HepG2 (cell line): ENCODE measurements around the gene ZBTB48. TPM values are rescaled to one million over a fixed set of nuclear protein-coding genes. Genes with fewer than 3 reads are reported as not detected.

Source experiments
- ATAC-seq: fragments of 200-7000 bp; cut with Tn5 transposase; 3 replicates; pipeline ENCODE4 v1.9.1; 2020; ENCODE audit warnings: mild to moderate bottlenecking, moderate library complexity
- BruUV-seq: library from RNA; stranded (reverse); fragments of 400-500 nt; replicated peaks from 2 replicates; lab custom pipeline; 2021; lab: Mats Ljungman, UMichigan
- CTCF ChIA-PET: fragments of 300-600 bp; formaldehyde crosslinking; extraction: SDS; loops from one replicate; lab custom pipeline; 2021; ENCODE audit warnings: low total read pairs, inconsistent platforms, low intra/inter-chr PET ratio; lab: Yijun Ruan, JAX
- POLR2A ChIA-PET: fragments of 350-600 bp; sonication (Branson Sonifier 250); formaldehyde crosslinking; loops from one replicate; lab custom pipeline; 2020; ENCODE audit warnings: antibody characterized with exemption, inconsistent platforms; lab: Yijun Ruan, JAX
- DNase-seq: peaks from one replicate; pipeline ENCODE4 v3.0.0-alpha.2; 2015; ENCODE audit warnings: low spot score
- FAIRE-seq: peaks from 3 replicates; lab custom pipeline; 2011; peaks lifted over from hg19 to GRCh38; lab: Jason Lieb, UNC
- H2AFZ ChIP-seq: one replicate; pipeline ENCODE4 v1.6.1; 2011; ENCODE audit warnings: low read length, inconsistent platforms
- H3K27ac ChIP-seq: fragments of 300-600 bp; 3 replicates; pipeline ENCODE4 v1.8.0; 2011; ENCODE audit warnings: mixed run types, mild to moderate bottlenecking, mixed read lengths, low read length, inconsistent platforms; ENCODE audit not compliant: insufficient read depth; ENCODE audit errors: extremely low read length
- H3K27me3 ChIP-seq, 2 experiments: fragments of 200-600 bp in 1 of 2; 2 replicates in 1 of 2; 3 replicates in 1 of 2; pipeline versions ENCODE4 v1.6.0 to v1.8.0; 2011; ENCODE audit warnings: low read length in 2 of 2, mild to moderate bottlenecking in 2 of 2, moderate library complexity in 2 of 2, inconsistent platforms in 1 of 2; ENCODE audit not compliant: insufficient read depth in 2 of 2, control insufficient read depth in 1 of 2
- H3K36me3 ChIP-seq, 2 experiments: fragments of 200-600 bp in 1 of 2; replicated peaks in 1 of 2; 2 replicates in 1 of 2; 3 replicates in 1 of 2; pipeline versions ENCODE4 v1.5.1 to v1.8.0; 2011; ENCODE audit warnings: low read length in 2 of 2, inconsistent platforms in 1 of 2; ENCODE audit not compliant: insufficient read depth in 2 of 2, control insufficient read depth in 1 of 2
- H3K4me1 ChIP-seq: 2 replicates; pipeline ENCODE4 v1.5.1; 2012; ENCODE audit warnings: low read length, inconsistent platforms; ENCODE audit not compliant: insufficient read depth
- H3K4me2 ChIP-seq: 2 replicates; pipeline ENCODE4 v1.6.0; 2011; ENCODE audit warnings: low read depth, low read length, inconsistent platforms
- H3K4me3 ChIP-seq, 3 experiments: fragments of 200-600 bp in 1 of 3; sonication (generic), shearing (Covaris generic) in 1 of 3; replicated peaks in 1 of 3; 2 replicates each; pipeline ENCODE4 v1.5.1; 2011 to 2016; ENCODE audit warnings: low read length in 3 of 3, inconsistent platforms in 2 of 3, low read depth in 2 of 3, mild to moderate bottlenecking in 2 of 3, control low read depth in 1 of 3, mixed read lengths in 1 of 3; ENCODE audit not compliant: insufficient read depth in 1 of 3
- H3K79me2 ChIP-seq: one replicate; pipeline ENCODE4 v1.6.1; 2011; ENCODE audit warnings: low read length, inconsistent platforms; ENCODE audit not compliant: insufficient read depth
- H3K9ac ChIP-seq: 2 replicates; pipeline ENCODE4 v1.6.0; 2011; ENCODE audit warnings: mild to moderate bottlenecking, low read depth, low read length, inconsistent platforms; ENCODE audit not compliant: insufficient read depth
- H3K9me3 ChIP-seq: 2 replicates; pipeline ENCODE4 v1.5.1; 2012; ENCODE audit warnings: mild to moderate bottlenecking, low read length
- H4K20me1 ChIP-seq: 2 replicates; pipeline ENCODE4 v1.6.0; 2011; ENCODE audit warnings: inconsistent platforms, mild to moderate bottlenecking, low read length, moderate library complexity; ENCODE audit not compliant: insufficient read depth
- CBX5 ChIP-seq: sonication (generic); formaldehyde crosslinking; IDR thresholded peaks from 2 replicates; pipeline ENCODE4 v1.4.0; 2020; ENCODE audit warnings: missing genetic modification reagents, borderline replicate concordance
- GPBP1L1 ChIP-seq: sonication (generic); formaldehyde crosslinking; IDR thresholded peaks from 2 replicates; pipeline ENCODE4 v1.5.0; 2020; ENCODE audit warnings: mild to moderate bottlenecking, missing genetic modification reagents
- HNF4A ChIP-seq: sonication (generic); formaldehyde crosslinking; IDR thresholded peaks from 2 replicates; pipeline ENCODE4 v1.4.0; 2020; ENCODE audit warnings: missing genetic modification reagents
- HOXA9 ChIP-seq: sonication (generic); formaldehyde crosslinking; IDR thresholded peaks from 2 replicates; pipeline ENCODE4 v1.8.1; 2022; ENCODE audit warnings: missing genetic modification reagents, mild to moderate bottlenecking, moderate library complexity, borderline replicate concordance
- MAX ChIP-seq: IDR thresholded peaks from 2 replicates; pipeline ENCODE4 v1.6.1; 2012; ENCODE audit warnings: inconsistent platforms
- MTA1 ChIP-seq: sonication (generic); formaldehyde crosslinking; IDR thresholded peaks from 2 replicates; pipeline ENCODE4 v1.4.0; 2020; ENCODE audit warnings: missing genetic modification reagents, mild to moderate bottlenecking, borderline replicate concordance
- SP4 ChIP-seq: sonication (generic); formaldehyde crosslinking; IDR thresholded peaks from 2 replicates; pipeline ENCODE4 v1.8.1; 2023; ENCODE audit warnings: mild to moderate bottlenecking, missing genetic modification reagents
- ZNF264 ChIP-seq: sonication (generic); formaldehyde crosslinking; IDR thresholded peaks from 2 replicates; pipeline ENCODE4 v1.4.0; 2020; ENCODE audit warnings: missing genetic modification reagents
- ZNF335 ChIP-seq: sonication (generic); formaldehyde crosslinking; IDR thresholded peaks from 2 replicates; pipeline ENCODE4 v1.4.0; 2020; ENCODE audit warnings: missing genetic modification reagents
- ZNF687 ChIP-seq: sonication (generic); formaldehyde crosslinking; IDR thresholded peaks from 2 replicates; pipeline ENCODE4 v1.5.1; 2020; ENCODE audit warnings: mild to moderate bottlenecking, missing genetic modification reagents, moderate library complexity
- WGBS: methylation state at CpG from one replicate; pipeline ENCODE4 v1.1.6; 2017; ENCODE audit warnings: low lambda C conversion rate; 5-methylcytosine and 5-hydroxymethylcytosine counted together
- in situ Hi-C: cut with HindIII; loops from 2 replicates; pipeline ENCODE4 v1.10.0; 2017; ENCODE audit warnings: low pct_unique_long_range_greater_than_20kb; ENCODE audit not compliant: extremely low pct_ligation_motif_present
- intact Hi-C: fragments of 100-400 bp; cut with micrococcal nuclease; formaldehyde crosslinking; loops from one replicate; pipeline ENCODE4 v1.10.0; 2022; ENCODE audit not compliant: unreplicated experiment
- polyA plus RNA-seq, 8 experiments: library from polyadenylated mRNA; depleted of rRNA in 3 of 8; stranded (reverse) in 7 of 8; unstranded in 1 of 8; fragments of >200 nt; fragmentation: Illumina TruSeq in 4 of 8; extraction: Trizol in 4 of 8; gene quantifications; 2 replicates each; pipeline versions ENCODE4 v1.2.1 to v1.2.3, GENCODE V29; 2011 to 2016; ENCODE audit warnings: low read depth in 4 of 8, missing spikeins in 1 of 8, mixed read lengths in 1 of 8; ENCODE audit not compliant: insufficient read depth in 1 of 8
- total RNA-seq, 5 experiments: library from RNA; depleted of rRNA; stranded (reverse); fragments of >200 nt; fragmentation: Illumina TruSeq; extraction: Trizol; gene quantifications; 2 replicates each; pipeline ENCODE4 v1.2.3, GENCODE V29; 2016; ENCODE audit warnings: low read depth in 1 of 5
- TF ChIP-seq, protein P1 (sequence below): sonication (generic); formaldehyde crosslinking; IDR thresholded peaks from 2 replicates; pipeline ENCODE4 v1.9.0; 2022; ENCODE audit warnings: missing genetic modification reagents, mild to moderate bottlenecking, borderline replicate concordance

ZBTB48 gene
- total and polyA plus RNA-seq, 2 of the 13 experiments (the other 11 are each of a cell fraction or from before 2014, with no cell fraction given): 13.0 to 17.1 TPM

GRCh38 chr1:6554907-6555778 lies 24.7 kb upstream of the ZBTB48 start, which contains the start of gene TAS1R1:
Gene TAS1R1, plus strand, starts transcription at chr1:6555307. Its CDS starts 67 bp downstream, at chr1:6555374.
- Histone ChIP-seq H3K4me2 (peak within 1 kb of the TSS; percentile 100), H3K36me3 (peaks cover 3% of the 10 kb centered on the region in 2 experiments; a peak in 3 of 5 replicates), H4K20me1 (peaks cover 5% of the 10 kb centered on the region; the same call in 1 of the 2 replicates), H3K9me3 (no peaks in the 10 kb centered on the region), H2AFZ (peak within 1 kb of the TSS; percentile 71), H3K79me2 (peaks cover 22% of the 10 kb centered on the region), H3K27me3 (no peaks in the 10 kb centered on the region; a peak in 1 of 5 replicates), H3K9ac (peak within 1 kb of the TSS; percentile 93), H3K27ac (peak within 1 kb of the TSS; percentile 64), H3K4me3 (peak within 1 kb of the TSS; percentile 93 to 98 (median 96)), H3K4me1 (peaks cover 20% of the 10 kb centered on the region)
- no peak for DNase-seq
- in situ Hi-C loops: no loop called here
- 13% methylated on average over 10 of the region's 19 CpGs for WGBS
- ChIA-PET POLR2A (interaction anchor here (0.6 to 3.8 kb wide), 9 partner anchors 17 to 70 kb away, joined by 3 to 38 read pairs (median 4); partner anchors contain the start of genes KLHL21, PLEKHG5, THAP3 and ZBTB48), CTCF (interaction anchor here (0.8 to 1.5 kb wide), 4 partner anchors 46 to 146 kb away, joined by 3 to 11 read pairs (median 4); partner anchors contain the start of gene DNAJC11)
- intact Hi-C loops: loop anchor here (1.0 to 5.0 kb wide), 2 partner anchors 24 to 92 kb away; partner anchors contain the start of gene ZBTB48
- BruUV-seq: no TSS peak
- FAIRE-seq: peak; percentile 36
- peak; percentile 63 for ATAC-seq
- TF ChIP-seq SP4 (CRISPR knock-in tag) (no peak), ZNF335 (CRISPR knock-in tag) (no peak), MAX (peak; percentile 30; the same call in 1 of the 2 replicates), HNF4A (CRISPR knock-in tag) (peak; percentile 30), MTA1 (CRISPR knock-in tag) (peak; percentile 42; the same call in 1 of the 2 replicates), HOXA9 (CRISPR knock-in tag) (no peak), CBX5 (0 out of 2 replicates have a peak, but pooled peaks have one; percentile 19), GPBP1L1 (no peak), ZNF687 (CRISPR knock-in tag) (peak; percentile 85), ZNF264 (CRISPR knock-in tag) (no peak)
- TF ChIP-seq, protein P1, sequence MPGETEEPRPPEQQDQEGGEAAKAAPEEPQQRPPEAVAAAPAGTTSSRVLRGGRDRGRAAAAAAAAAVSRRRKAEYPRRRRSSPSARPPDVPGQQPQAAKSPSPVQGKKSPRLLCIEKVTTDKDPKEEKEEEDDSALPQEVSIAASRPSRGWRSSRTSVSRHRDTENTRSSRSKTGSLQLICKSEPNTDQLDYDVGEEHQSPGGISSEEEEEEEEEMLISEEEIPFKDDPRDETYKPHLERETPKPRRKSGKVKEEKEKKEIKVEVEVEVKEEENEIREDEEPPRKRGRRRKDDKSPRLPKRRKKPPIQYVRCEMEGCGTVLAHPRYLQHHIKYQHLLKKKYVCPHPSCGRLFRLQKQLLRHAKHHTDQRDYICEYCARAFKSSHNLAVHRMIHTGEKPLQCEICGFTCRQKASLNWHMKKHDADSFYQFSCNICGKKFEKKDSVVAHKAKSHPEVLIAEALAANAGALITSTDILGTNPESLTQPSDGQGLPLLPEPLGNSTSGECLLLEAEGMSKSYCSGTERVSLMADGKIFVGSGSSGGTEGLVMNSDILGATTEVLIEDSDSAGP: peak; percentile 29; the same call in 1 of the 2 replicates
